Thyroid gland (tissue), 4 donors: Measurements from ENCODE around the gene ARFGEF3.

Experiments used
- CTCF ChIP-seq, 6 experiments: fragments of 200-600 bp in 3 of 6; fragments of 450-650 bp in 3 of 6; sonication (generic) in 3 of 6; IDR thresholded peaks; one replicate each; pipeline ENCODE4 v1.5.1; 2016 to 2019; ENCODE audit warnings: antibody characterized with exemption in 6 of 6, mild to moderate bottlenecking in 2 of 6, inconsistent platforms in 1 of 6, moderate library complexity in 1 of 6
- POLR2A ChIP-seq, 2 donors: fragments of 450-650 bp; IDR thresholded peaks; one replicate each; pipeline ENCODE4 v1.6.1; 2017; ENCODE audit warnings: antibody characterized with exemption in 2 of 2, mild to moderate bottlenecking in 2 of 2, moderate library complexity in 1 of 2

GRCh38 chr6:138194287-138194686, 32.5 kb downstream of the ARFGEF3 start:
- no peak for TF ChIP-seq CTCF (IDR thresholded peaks at IDR 0.05)
- no peak for TF ChIP-seq POLR2A (IDR thresholded peaks at IDR 0.05)
